Activated CD4-positive, alpha-beta T cell treated with anti-CD3 and anti-CD28 coated beads for 36 hours (primary cell): ENCODE measurements around the gene BEGAIN. TPM values are rescaled to one million over a fixed set of nuclear protein-coding genes. Genes with fewer than 3 reads are reported as not detected.

Experiments
- ATAC-seq: fragments of 200-7000 bp; cut with Tn5 transposase; one replicate; pipeline ENCODE4 v1.10.0; 2021; ENCODE audit warnings: mild to moderate bottlenecking, moderate library complexity
- CTCF ChIA-PET: fragments of 350-600 bp; sonication (Branson Sonifier 250); formaldehyde crosslinking; loops from one replicate; lab custom pipeline; 2021; ENCODE audit warnings: antibody characterized with exemption; lab: Charles Lee
- POLR2A ChIA-PET: fragments of 350-600 bp; sonication (Branson Sonifier 250); formaldehyde crosslinking; loops from one replicate; lab custom pipeline; 2021; ENCODE audit warnings: antibody characterized with exemption, inconsistent platforms; lab: Charles Lee
- DNase-seq: peaks from one replicate; pipeline ENCODE4 v3.0.0-alpha.2; 2020
- H3K27ac Mint-ChIP-seq: one replicate; pipeline ENCODE4 v1.8.0; 2021; ENCODE audit warnings: mixed read lengths
- H3K27me3 Mint-ChIP-seq: one replicate; pipeline ENCODE4 v1.8.0; 2021; ENCODE audit warnings: mixed read lengths
- H3K36me3 Mint-ChIP-seq: one replicate; pipeline ENCODE4 v1.8.0; 2021; ENCODE audit warnings: low read depth, mixed read lengths
- H3K4me1 Mint-ChIP-seq: one replicate; pipeline ENCODE4 v1.8.0; 2021; ENCODE audit warnings: mixed read lengths
- H3K4me3 Mint-ChIP-seq: one replicate; pipeline ENCODE4 v1.8.0; 2021; ENCODE audit warnings: mild to moderate bottlenecking, moderate library complexity, mixed read lengths
- H3K9me3 Mint-ChIP-seq: one replicate; pipeline ENCODE4 v1.8.0; 2021; ENCODE audit warnings: low read depth, mixed read lengths
- intact Hi-C, 2 experiments: fragments of 100-400 bp; cut with DNase I in 1 of 2; cut with micrococcal nuclease in 1 of 2; formaldehyde crosslinking; loops; one replicate each; pipeline versions ENCODE4 v1.14.2 to v1.15.1; 2022 to 2024; cut with DNase I, micrococcal nuclease
- total RNA-seq, 2 experiments: library from RNA; stranded (reverse); gene quantifications; one replicate each; pipeline ENCODE4 v1.2.3, GENCODE V29; 2021

Gene BEGAIN
- total RNA-seq, 2 experiments from 2014 or later: 3.1 to 3.5 TPM

- H3K9me3 Mint-ChIP-seq: no peaks in the 10 kb centered on the region
- peaks cover 23% of the 10 kb centered on the region for H3K27me3 Mint-ChIP-seq
- no peaks in the 10 kb centered on the region for H3K36me3 Mint-ChIP-seq
- H3K4me3 Mint-ChIP-seq: peak overlapping the region; percentile 66
- intact Hi-C loops: loop anchor here (1.0 to 5.0 kb wide), 2 partner anchors 56 to 59 kb away; no protein-coding TSS in a partner anchor
- peak overlapping the region; percentile 27 for H3K27ac Mint-ChIP-seq
- H3K4me1 Mint-ChIP-seq: no peaks in the 10 kb centered on the region
- ATAC-seq (peak; percentile 50), DNase-seq (peak; percentile 56)
- POLR2A ChIA-PET: no interaction called here
- CTCF ChIA-PET: no interaction called here
Measured at GRCh38 chr14:100586403-100587085, 673 bp downstream of the BEGAIN start.

GRCh38 chr14:100586153-100586402 lies 1.1 kb downstream of the BEGAIN start:
- H3K4me1 Mint-ChIP-seq: no peaks in the 10 kb centered on the region
- no peaks in the 10 kb centered on the region for H3K36me3 Mint-ChIP-seq
- H3K27ac Mint-ChIP-seq: peak overlapping the region; percentile 27
- intact Hi-C loops: loop anchor here (1.0 to 5.0 kb wide), 2 partner anchors 56 to 59 kb away; no protein-coding TSS in a partner anchor
- no peak for ATAC-seq
- H3K4me3 Mint-ChIP-seq: peak overlapping the region; percentile 66
- ChIA-PET POLR2A (no interaction called here), CTCF (no interaction called here)
- H3K9me3 Mint-ChIP-seq: no peaks in the 10 kb centered on the region
- DNase-seq: no peak
- peaks cover 21% of the 10 kb centered on the region for H3K27me3 Mint-ChIP-seq

- peaks cover 21% of the 10 kb centered on the region for H3K27me3 Mint-ChIP-seq
- no peaks in the 10 kb centered on the region for H3K9me3 Mint-ChIP-seq
- intact Hi-C loops: loop anchor here (1.0 to 5.0 kb wide), 2 partner anchors 57 to 60 kb away; no protein-coding TSS in a partner anchor
- peak overlapping the region; percentile 66 for H3K4me3 Mint-ChIP-seq
- peak; percentile 3 for DNase-seq
- no peak for ATAC-seq
- no peak overlapping the region for H3K27ac Mint-ChIP-seq
- POLR2A ChIA-PET: interaction anchor here (0.6 kb wide), 1 partner anchor 602 kb away, joined by 3 read pairs; no protein-coding TSS in a partner anchor
- CTCF ChIA-PET: no interaction called here
- no peaks in the 10 kb centered on the region for H3K36me3 Mint-ChIP-seq
- no peaks in the 10 kb centered on the region for H3K4me1 Mint-ChIP-seq
Measured at GRCh38 chr14:100585448-100586152, 1.6 kb downstream of the BEGAIN start.

DNA sequence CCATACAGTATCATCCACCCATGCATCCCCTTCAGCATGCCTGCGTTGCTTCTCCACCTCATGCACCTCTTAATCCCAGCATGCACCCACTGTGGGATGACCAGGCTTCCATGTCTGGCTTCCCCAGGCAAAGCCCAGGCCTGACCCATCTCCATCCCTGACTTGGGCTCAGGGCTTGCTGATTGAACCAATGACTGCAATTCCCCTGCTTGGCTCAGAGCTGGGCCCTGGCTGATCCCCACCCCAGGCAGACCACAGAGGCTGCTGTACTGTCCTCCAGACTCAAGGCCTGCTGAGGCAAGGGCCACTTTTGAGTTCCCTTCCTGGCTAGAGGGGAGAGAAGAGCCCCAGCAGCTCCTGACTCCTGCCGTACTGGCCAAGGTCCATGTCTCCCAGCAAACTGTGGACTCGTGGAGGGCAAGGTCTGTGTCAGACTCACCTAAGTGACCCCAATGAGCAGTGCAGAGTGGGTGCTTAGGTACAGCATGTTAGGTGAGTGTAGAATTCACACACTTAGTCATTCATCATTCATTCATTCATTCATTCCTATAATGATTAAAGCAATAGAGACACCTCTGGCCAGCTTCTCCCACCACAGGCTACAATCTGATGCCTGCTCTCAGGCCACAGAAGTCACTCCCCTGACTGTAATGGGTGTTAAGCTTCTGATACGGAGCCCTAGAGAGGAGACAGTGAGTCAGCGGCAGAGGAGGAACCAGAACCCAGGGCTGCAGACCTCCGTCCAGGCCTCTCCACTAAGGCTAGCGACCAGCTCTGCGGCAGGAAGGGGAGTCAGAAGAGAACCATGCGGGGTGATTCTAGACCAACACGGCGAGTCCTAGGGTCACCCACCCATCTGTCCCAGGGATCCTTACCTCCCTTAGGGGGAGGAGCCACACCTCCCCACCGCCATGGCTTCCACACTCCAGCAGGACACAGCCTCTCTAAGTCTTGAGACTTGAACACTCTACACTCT lies 2.9 kb downstream of the BEGAIN start:
- Mint-ChIP-seq H3K4me1 (no peaks in the 10 kb centered on the region), H3K36me3 (no peaks in the 10 kb centered on the region), H3K27ac (no peak overlapping the region), H3K27me3 (peaks cover 12% of the 10 kb centered on the region), H3K4me3 (no peak overlapping the region), H3K9me3 (no peaks in the 10 kb centered on the region)
- ChIA-PET POLR2A (no interaction called here), CTCF (no interaction called here)
- intact Hi-C loops: loop anchor here in 1 of 2 experiments (5.0 kb wide), 1 partner anchor 58 kb away; no protein-coding TSS in a partner anchor
- DNase-seq (peak; percentile 8), ATAC-seq (peak; percentile 21)

DNA sequence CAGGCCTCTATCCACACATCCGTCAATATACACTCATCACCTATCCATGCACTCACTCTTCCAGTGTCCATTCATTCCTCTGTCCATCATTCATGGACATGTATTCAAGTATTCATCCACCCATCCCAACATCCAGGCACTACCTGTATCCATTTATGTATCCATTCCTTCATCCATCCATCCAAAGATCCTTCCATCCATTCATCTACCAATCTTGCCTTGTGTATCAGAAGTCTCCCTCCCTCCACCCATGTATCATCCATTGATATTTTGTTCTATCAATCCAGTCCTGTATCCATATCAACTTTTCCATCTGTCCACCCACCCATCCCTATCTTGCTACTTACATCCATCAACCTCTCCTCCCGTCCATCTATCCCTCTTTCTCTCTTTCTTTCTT lies 4.0 kb downstream of the BEGAIN start:
- DNase-seq: no peak
- H3K4me1 Mint-ChIP-seq: no peaks in the 10 kb centered on the region
- no peak overlapping the region for H3K4me3 Mint-ChIP-seq
- no peak for ATAC-seq
- ChIA-PET CTCF (interaction anchor here (0.6 kb wide), 1 partner anchor 157 kb away, joined by 3 read pairs; no protein-coding TSS in a partner anchor), POLR2A (no interaction called here)
- H3K27me3 Mint-ChIP-seq: peaks cover 8% of the 10 kb centered on the region
- intact Hi-C loops: no loop called here
- H3K9me3 Mint-ChIP-seq: no peaks in the 10 kb centered on the region
- H3K36me3 Mint-ChIP-seq: no peaks in the 10 kb centered on the region
- no peak overlapping the region for H3K27ac Mint-ChIP-seq

- Mint-ChIP-seq H3K9me3 (no peaks in the 10 kb centered on the region), H3K4me1 (no peaks in the 10 kb centered on the region), H3K4me3 (no peak overlapping the region), H3K27ac (no peak overlapping the region), H3K27me3 (peaks cover 2% of the 10 kb centered on the region), H3K36me3 (no peaks in the 10 kb centered on the region)
- ChIA-PET POLR2A (no interaction called here), CTCF (interaction anchor here (0.6 kb wide), 1 partner anchor 156 kb away, joined by 3 read pairs; no protein-coding TSS in a partner anchor)
- intact Hi-C loops: no loop called here
- DNase-seq: peak; percentile 1
- ATAC-seq: no peak
Measured at GRCh38 chr14:100582496-100583165, 4.6 kb downstream of the BEGAIN start.

- ATAC-seq (no peak), DNase-seq (peak; percentile 1)
- CTCF ChIA-PET: no interaction called here
- Mint-ChIP-seq H3K36me3 (no peaks in the 10 kb centered on the region), H3K4me3 (no peak overlapping the region), H3K4me1 (no peaks in the 10 kb centered on the region), H3K27ac (no peak overlapping the region), H3K9me3 (no peaks in the 10 kb centered on the region), H3K27me3 (no peaks in the 10 kb centered on the region)
- intact Hi-C loops: no loop called here
- POLR2A ChIA-PET: no interaction called here
Measured at GRCh38 chr14:100581228-100582145, 5.7 kb downstream of the BEGAIN start.

DNA sequence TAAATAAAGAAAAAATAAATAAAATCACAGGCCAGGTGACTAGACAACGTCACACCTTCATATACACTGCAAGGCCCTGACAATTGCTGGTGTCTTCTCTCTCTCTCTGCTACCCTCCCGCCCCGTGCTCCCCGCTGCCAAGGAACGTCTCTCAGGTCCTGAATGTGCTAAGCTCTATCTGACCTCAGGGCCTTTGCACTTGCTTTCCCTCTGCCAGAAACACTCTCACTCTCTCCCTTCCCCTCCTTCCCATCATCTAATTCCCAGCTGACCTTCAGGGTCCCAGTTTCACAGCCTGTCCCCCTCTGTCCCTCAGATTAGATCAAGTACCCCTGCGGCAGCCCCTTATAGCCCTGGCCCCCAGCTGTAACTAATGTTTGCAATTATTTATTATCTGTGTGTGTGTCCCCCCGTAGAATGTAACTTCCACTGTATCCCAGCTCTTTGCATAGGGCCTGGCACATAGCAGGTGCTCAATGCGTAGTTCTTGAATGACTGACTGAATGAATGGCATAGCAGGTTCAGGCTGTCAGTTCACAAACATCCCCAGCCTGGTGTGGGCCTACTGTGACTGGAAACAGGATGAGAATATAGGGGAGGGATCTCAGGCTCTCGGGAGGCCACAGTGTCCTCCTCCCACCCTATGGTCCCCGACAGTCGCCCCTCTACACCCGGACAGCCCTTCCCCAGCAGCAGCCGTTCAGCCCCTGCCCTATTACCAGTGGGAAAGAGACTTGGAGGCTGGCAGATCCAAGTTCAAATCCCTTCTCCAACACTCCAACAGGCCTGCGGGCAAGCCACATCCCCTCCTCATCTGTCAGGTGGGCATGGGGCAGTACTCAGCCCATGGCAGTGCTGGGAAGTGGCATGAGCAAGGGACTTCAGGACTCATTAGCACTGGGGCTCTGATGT lies 6.6 kb downstream of the BEGAIN start:
- H3K9me3 Mint-ChIP-seq: no peaks in the 10 kb centered on the region
- intact Hi-C loops: no loop called here
- H3K27ac Mint-ChIP-seq: no peak overlapping the region
- ATAC-seq: no peak
- H3K4me3 Mint-ChIP-seq: no peak overlapping the region
- no peaks in the 10 kb centered on the region for H3K4me1 Mint-ChIP-seq
- ChIA-PET POLR2A (no interaction called here), CTCF (no interaction called here)
- H3K36me3 Mint-ChIP-seq: no peaks in the 10 kb centered on the region
- DNase-seq: peak; percentile 2
- no peaks in the 10 kb centered on the region for H3K27me3 Mint-ChIP-seq

- ChIA-PET CTCF (no interaction called here), POLR2A (no interaction called here)
- no peak overlapping the region for H3K4me3 Mint-ChIP-seq
- H3K27ac Mint-ChIP-seq: no peak overlapping the region
- no peaks in the 10 kb centered on the region for H3K27me3 Mint-ChIP-seq
- ATAC-seq: no peak
- H3K4me1 Mint-ChIP-seq: no peaks in the 10 kb centered on the region
- intact Hi-C loops: no loop called here
- no peaks in the 10 kb centered on the region for H3K9me3 Mint-ChIP-seq
- peak; percentile 3 for DNase-seq
- H3K36me3 Mint-ChIP-seq: no peaks in the 10 kb centered on the region
Measured at GRCh38 chr14:100578552-100578951, 8.7 kb downstream of the BEGAIN start.
